Activated CD4-positive, CD25-positive, alpha-beta regulatory T cell treated with anti-CD3 and anti-CD28 coated beads, Interleukin-2, amount 50 U/mL, for 16 hours (primary cell): ENCODE measurements around the gene SLCO4A1.

Source experiments
- DNase-seq: peaks from one replicate; pipeline ENCODE4 v3.0.0-alpha.2; 2020; ENCODE audit warnings: low read depth, low spot score

SLCO4A1 gene, protein sequence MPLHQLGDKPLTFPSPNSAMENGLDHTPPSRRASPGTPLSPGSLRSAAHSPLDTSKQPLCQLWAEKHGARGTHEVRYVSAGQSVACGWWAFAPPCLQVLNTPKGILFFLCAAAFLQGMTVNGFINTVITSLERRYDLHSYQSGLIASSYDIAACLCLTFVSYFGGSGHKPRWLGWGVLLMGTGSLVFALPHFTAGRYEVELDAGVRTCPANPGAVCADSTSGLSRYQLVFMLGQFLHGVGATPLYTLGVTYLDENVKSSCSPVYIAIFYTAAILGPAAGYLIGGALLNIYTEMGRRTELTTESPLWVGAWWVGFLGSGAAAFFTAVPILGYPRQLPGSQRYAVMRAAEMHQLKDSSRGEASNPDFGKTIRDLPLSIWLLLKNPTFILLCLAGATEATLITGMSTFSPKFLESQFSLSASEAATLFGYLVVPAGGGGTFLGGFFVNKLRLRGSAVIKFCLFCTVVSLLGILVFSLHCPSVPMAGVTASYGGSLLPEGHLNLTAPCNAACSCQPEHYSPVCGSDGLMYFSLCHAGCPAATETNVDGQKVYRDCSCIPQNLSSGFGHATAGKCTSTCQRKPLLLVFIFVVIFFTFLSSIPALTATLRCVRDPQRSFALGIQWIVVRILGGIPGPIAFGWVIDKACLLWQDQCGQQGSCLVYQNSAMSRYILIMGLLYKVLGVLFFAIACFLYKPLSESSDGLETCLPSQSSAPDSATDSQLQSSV

DNA sequence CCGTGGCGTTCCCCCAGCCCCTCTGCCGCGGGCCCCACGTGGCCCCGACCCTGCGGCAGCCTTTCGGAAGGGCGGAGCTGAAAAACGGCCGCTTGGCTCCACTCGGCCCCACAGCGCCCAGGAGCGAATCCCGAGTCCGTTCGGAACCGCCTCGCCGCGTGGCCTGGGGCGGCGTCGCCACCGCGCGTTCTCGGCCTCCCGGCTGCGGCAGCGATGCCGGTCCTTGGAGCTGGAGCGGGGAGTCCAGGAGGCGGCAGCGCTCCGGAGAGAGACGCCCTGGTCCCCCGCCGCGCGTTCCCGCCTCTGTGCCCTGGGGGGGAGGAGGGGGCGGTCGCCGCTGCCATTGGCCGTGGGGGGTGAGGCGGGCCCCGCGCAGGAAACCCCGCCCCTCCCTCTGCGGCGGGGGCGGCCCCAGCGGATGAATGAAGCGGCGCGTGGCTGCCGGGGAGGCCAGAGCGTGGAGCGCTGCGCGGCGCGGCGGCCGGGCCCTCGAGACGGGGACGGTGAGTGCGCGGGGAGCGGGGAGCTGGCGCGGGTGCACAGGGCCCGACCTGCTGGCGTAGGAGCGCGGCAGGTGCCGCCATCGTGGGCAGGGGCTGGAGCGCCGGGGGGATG, at the start of gene SLCO4A1:
SLCO4A1 (plus strand) TSS at position 453 of the 615 bp plus-strand sequence. CDS start 13,952 bp downstream, outside the sequence.
- DNase-seq = peak; percentile 73

GRCh38 chr20:62592506-62593177, 49.7 kb upstream of the SLCO4A1 start:
- DNase-seq = no peak

- no peak for DNase-seq
These were observed 48.7 kb upstream of the SLCO4A1 start for GRCh38 chr20:62593616-62594015.

- no peak for DNase-seq
These were observed 47.2 kb upstream of the SLCO4A1 start for GRCh38 chr20:62595069-62595468.

GRCh38 chr20:62595491-62595890, 46.8 kb upstream of the SLCO4A1 start:
- no peak for DNase-seq

GRCh38 chr20:62596486-62596885, 45.8 kb upstream of the SLCO4A1 start:
- no peak for DNase-seq

DNA sequence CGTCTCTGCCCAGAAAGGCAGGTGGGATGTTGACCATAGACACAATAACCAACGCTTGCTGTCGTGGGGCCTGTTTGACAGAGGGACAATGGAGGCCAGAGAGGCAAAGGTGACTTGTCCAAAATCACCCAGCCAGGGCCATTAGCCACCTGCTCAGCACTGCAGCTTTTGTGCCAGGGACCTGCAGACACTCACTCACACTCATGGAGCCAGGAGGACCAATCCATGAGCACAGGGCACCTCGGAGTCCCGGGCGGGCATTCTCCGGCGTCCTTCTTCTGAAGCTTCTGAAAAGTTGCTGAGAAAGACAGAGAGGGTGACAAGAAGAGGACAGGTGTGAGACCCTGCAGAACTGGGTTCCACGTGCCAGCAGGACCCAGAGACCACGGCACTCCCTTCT, 45.4 kb upstream of the SLCO4A1 start:
- no peak for DNase-seq

DNA sequence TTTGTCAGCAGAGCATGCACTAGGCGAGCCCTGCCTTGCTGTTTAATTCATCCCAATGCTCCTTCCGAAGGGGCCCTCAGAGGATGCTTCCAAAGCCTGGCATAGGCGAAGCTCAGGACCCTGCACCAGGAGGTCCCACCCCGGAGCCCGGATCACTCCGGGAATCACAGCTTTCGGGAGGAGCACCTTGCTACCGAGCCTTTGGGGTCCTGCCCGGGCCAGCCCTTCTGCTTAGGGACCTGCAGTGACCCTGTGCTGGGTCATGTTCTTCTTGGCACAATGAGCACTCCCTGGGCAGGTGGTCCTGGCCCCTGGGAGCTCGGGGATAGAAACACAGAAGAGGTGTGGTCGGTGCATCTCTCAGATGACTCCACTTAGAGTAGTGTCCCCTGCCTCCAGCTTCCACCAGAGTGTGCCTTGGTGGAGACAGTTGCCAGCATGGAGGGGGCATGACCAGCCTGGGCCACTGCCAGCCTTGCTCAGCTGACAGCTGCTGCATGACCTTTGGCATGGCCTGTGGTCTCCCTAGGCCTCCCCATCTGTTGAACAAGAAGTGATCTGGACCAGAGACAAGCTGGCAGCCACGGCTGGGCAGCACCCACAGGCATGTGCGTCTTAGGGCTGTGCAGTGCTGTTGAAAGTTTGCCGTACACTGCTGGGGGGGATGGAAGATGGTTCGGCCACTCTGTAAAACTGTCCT, 44.7 kb upstream of the SLCO4A1 start:
- no peak for DNase-seq

DNA sequence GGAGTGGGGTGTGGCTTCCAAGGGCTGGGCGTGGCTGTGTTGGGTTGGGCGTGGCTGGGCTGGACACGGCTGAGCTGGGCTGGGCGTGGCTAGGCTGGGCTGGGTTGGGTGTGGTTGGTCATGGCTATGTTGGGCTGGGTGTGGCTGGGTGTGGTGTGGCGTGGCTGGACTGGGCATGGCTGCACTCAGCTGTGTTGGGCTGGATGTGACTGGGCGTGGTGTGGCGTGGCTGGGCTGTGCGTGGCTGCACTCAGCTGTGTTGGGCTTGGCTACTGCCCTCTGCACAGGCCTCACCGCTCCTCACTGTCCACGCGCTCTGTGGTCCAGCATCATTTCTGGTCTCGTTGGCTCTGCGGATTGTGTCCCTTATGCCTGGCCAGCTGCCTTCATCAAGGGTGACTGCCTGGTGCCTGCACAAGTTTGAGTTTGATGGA, 43.5 kb upstream of the SLCO4A1 start:
- DNase-seq = no peak

- no peak for DNase-seq
These were observed 42.8 kb upstream of the SLCO4A1 start for GRCh38 chr20:62599216-62600110.

- DNase-seq = no peak
These were observed 41.1 kb upstream of the SLCO4A1 start for GRCh38 chr20:62601172-62601571.

- no peak for DNase-seq
These were observed 40.6 kb upstream of the SLCO4A1 start for GRCh38 chr20:62601714-62602113.

- DNase-seq = no peak
These were observed 39.8 kb upstream of the SLCO4A1 start for GRCh38 chr20:62602550-62602949.

DNA sequence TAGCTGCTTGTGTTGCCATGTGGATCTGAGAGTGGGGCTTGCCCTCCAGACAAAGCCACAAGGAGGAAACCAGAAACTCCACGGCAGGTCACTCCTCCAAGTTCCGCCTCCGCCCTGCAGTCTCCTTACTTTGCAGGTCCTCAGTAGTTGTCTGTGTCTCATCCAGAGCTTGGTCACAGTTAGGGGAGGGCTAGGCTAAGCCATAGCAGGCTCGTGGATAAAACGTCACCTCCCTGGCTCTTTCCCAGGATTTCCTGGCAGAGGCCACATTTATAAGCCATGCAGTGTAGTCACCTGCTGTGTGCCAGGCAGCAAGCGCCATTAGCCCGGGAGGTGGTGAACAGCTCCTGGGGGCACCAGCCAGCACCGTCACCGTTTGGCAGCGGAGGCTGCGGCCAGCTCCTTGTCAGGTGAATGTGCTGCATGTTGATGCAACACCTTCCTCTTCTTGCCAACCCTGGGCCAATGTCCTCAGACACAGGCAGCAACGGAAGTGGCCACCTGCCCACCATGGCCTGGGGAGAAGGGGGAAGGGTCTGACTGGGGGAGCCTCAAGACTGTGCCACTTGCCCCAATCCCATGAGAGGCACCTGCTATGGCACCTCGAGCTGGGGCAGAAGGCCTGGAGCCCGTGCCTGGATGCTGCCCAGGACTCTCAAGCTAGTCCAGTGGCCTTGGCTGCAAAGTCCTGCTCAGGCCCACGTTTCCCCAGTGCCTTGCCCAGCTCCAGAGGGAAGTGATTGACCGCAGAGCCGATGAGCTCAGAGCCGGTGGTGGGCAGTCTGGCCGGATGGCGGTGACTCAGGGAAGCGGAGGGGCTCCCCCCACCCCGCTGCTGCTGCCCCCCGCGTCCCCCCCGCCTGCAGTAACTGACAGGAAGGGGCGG, 39.0 kb upstream of the SLCO4A1 start:
- DNase-seq = no peak

- no peak for DNase-seq
These were observed 38.2 kb upstream of the SLCO4A1 start for GRCh38 chr20:62603907-62604785.

DNA sequence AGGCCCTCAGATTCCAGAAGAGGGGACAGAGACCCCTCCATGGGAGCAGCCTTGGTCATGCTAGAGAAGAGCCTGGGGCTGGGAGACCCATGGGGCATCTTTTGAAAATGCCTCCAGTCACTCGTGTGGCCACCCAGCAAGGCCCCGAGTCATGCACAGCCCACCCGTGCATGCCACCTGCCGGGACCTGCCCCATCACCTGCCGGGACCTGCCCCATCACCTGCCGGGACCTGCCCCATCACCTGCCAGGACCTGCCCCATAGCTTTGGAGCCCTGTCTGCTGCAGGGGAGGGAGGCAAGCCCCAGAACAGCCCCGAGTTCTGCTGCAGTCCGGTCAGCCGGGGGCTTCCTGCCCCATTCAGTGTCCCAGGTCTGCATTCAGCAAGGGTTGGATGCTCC, 37.5 kb upstream of the SLCO4A1 start:
- DNase-seq = no peak

GRCh38 chr20:62605236-62605943, 36.9 kb upstream of the SLCO4A1 start:
- no peak for DNase-seq

GRCh38 chr20:62606016-62606415, 36.3 kb upstream of the SLCO4A1 start:
- no peak for DNase-seq
